Tibial nerve (tissue), 4 donors: ENCODE data around the gene SIK2. TPM values are rescaled to one million over a fixed set of nuclear protein-coding genes. Genes with fewer than 3 reads are reported as not detected.

Experiments
- DNase-seq, 2 donors: peaks; one replicate each; pipeline ENCODE4 v3.0.0-alpha.2; 2019; ENCODE audit warnings: low spot score in 2 of 2
- H3K27ac ChIP-seq, 4 donors: fragments of 200-600 bp; sonication (generic) in 3 of 4; one replicate each; pipeline ENCODE4 v1.5.1; 2017 to 2019; ENCODE audit warnings: mild to moderate bottlenecking in 1 of 4
- H3K27me3 ChIP-seq, 2 donors: fragments of 200-600 bp; sonication (generic) in 1 of 2; one replicate each; pipeline versions ENCODE4 v1.5.1 to v1.6.0; 2017 to 2019
- H3K36me3 ChIP-seq, 3 donors: fragments of 200-600 bp; sonication (generic); one replicate each; pipeline ENCODE4 v1.5.1; 2018 to 2019
- H3K4me1 ChIP-seq, 4 donors: fragments of 200-600 bp; sonication (generic) in 3 of 4; one replicate each; pipeline ENCODE4 v1.5.1; 2017 to 2019
- H3K4me3 ChIP-seq, 4 donors: fragments of 200-600 bp; sonication (generic) in 3 of 4; one replicate each; pipeline ENCODE4 v1.5.1; 2017 to 2019; ENCODE audit warnings: mild to moderate bottlenecking in 1 of 4, moderate library complexity in 1 of 4
- H3K9me3 ChIP-seq, 4 donors: fragments of 200-600 bp; sonication (generic) in 3 of 4; one replicate each; pipeline ENCODE4 v1.5.1; 2017 to 2019
- EP300 ChIP-seq, 2 donors: sonication (generic); formaldehyde crosslinking; IDR thresholded peaks; one replicate each; pipeline ENCODE4 v1.6.1; 2017; ENCODE audit warnings: antibody characterized with exemption in 2 of 2, mild to moderate bottlenecking in 1 of 2
- POLR2A ChIP-seq, 2 donors: fragments of 450-650 bp; IDR thresholded peaks; one replicate each; pipeline ENCODE4 v1.6.1; 2017; ENCODE audit warnings: antibody characterized with exemption in 2 of 2, mild to moderate bottlenecking in 2 of 2, moderate library complexity in 2 of 2
- WGBS, 2 donors: methylation state at CpG; one replicate each; pipeline ENCODE4 v1.1.5; 2018; 5-methylcytosine and 5-hydroxymethylcytosine counted together
- total RNA-seq, 4 donors: library from RNA; depleted of rRNA; stranded (reverse); fragments of >200 nt; gene quantifications; one replicate each; pipeline ENCODE4 v1.1.0, GENCODE V29; 2016
- TF ChIP-seq, protein P1 (sequence below), 5 experiments: fragments of 200-600 bp in 3 of 5; fragments of 450-650 bp in 2 of 5; sonication (generic) in 3 of 5; IDR thresholded peaks; one replicate each; pipeline ENCODE4 v1.5.1; 2016 to 2019; ENCODE audit warnings: antibody characterized with exemption in 5 of 5, mild to moderate bottlenecking in 3 of 5, moderate library complexity in 2 of 5

Gene SIK2
- total RNA-seq, 4 donors from 2014 or later = 19.7 to 27.6 (median 24.1) TPM

GRCh38 chr11:111762981-111763643, 160.9 kb downstream of the SIK2 start:
- Histone ChIP-seq H3K27ac (no peak overlapping the region), H3K27me3 (no peaks in the 10 kb centered on the region), H3K9me3 (no peaks in the 10 kb centered on the region), H3K36me3 (peaks cover 0 to 53% (median 4%) of the 10 kb centered on the region in 3 donors), H3K4me3 (no peak overlapping the region), H3K4me1 (peaks cover 0 to 41% (median 11%) of the 10 kb centered on the region in 4 donors)
- 76 to 82% methylated on average over 3 of the region's 3 CpGs for WGBS, 2 donors
- DNase-seq = no peak
- TF ChIP-seq, protein P1, sequence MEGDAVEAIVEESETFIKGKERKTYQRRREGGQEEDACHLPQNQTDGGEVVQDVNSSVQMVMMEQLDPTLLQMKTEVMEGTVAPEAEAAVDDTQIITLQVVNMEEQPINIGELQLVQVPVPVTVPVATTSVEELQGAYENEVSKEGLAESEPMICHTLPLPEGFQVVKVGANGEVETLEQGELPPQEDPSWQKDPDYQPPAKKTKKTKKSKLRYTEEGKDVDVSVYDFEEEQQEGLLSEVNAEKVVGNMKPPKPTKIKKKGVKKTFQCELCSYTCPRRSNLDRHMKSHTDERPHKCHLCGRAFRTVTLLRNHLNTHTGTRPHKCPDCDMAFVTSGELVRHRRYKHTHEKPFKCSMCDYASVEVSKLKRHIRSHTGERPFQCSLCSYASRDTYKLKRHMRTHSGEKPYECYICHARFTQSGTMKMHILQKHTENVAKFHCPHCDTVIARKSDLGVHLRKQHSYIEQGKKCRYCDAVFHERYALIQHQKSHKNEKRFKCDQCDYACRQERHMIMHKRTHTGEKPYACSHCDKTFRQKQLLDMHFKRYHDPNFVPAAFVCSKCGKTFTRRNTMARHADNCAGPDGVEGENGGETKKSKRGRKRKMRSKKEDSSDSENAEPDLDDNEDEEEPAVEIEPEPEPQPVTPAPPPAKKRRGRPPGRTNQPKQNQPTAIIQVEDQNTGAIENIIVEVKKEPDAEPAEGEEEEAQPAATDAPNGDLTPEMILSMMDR (IDR thresholded peaks at IDR 0.05) = no peak
- TF ChIP-seq EP300 (IDR thresholded peaks at IDR 0.05) (no peak), POLR2A (IDR thresholded peaks at IDR 0.05) (no peak)

- peak overlapping the region in 2 of 4 donors; percentile 88 to 98 for H3K4me3 ChIP-seq
- H3K27me3 ChIP-seq = no peaks in the 10 kb centered on the region
- TF ChIP-seq, protein P1 (IDR thresholded peaks at IDR 0.05) = no peak
- TF ChIP-seq POLR2A (IDR thresholded peaks at IDR 0.05) (no peak), EP300 (IDR thresholded peaks at IDR 0.05) (no peak)
- peak overlapping the region in 3 of 4 donors; percentile 89 to 94 (median 92) for H3K27ac ChIP-seq
- 55% methylated on average over 1 of the region's 1 CpG for WGBS, 2 donors
- DNase-seq = no peak
- H3K9me3 ChIP-seq = no peaks in the 10 kb centered on the region
- H3K36me3 ChIP-seq = peaks cover 0 to 38% (median 4%) of the 10 kb centered on the region in 3 donors
- peaks cover 0 to 41% (median 11%) of the 10 kb centered on the region in 4 donors for H3K4me1 ChIP-seq
Measured at GRCh38 chr11:111764621-111765020, 162.4 kb downstream of the SIK2 start.

DNA sequence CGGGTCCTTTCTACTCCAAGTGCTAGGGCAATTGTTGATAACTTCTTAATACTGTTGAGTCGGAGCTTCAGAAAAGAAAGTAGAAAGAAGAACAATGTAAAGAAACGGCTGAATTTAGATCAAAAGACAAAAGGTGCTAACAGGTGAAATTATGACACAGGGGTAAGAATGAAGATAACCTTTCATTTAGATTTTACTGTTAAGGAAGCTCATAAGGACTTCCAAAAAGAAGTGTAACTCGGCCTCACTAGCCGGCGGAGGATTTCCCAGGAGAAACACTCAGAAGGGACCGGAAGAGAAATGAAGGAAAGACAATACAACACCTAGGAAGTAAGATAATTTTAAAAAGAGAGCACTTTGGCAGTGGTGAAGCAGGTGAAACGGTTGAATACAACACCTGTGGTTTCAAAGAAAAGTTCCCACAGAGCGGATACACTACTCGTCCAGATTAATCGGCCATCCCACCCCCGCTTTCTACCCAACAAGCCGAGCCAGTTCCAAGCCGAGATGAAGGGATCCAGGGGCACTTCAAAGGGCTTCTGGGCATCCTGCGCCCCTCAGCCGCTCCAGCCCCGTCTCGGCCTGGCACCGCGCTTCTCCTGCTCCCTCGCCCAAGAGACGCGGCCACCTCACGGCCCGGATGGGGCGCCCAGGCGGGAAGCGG, 163.2 kb downstream of the SIK2 start:
- Histone ChIP-seq H3K4me1 (peaks cover 0 to 41% (median 11%) of the 10 kb centered on the region in 4 donors), H3K27ac (peak overlapping the region; percentile 87 to 94 (median 90)), H3K36me3 (peaks cover 0 to 30% (median 3%) of the 10 kb centered on the region in 3 donors), H3K4me3 (peak overlapping the region; percentile 78 to 98 (median 87)), H3K27me3 (no peaks in the 10 kb centered on the region), H3K9me3 (no peaks in the 10 kb centered on the region)
- WGBS, 2 donors = 2% methylated on average over 27 to 28 of the region's 28 CpGs
- no peak for TF ChIP-seq POLR2A (IDR thresholded peaks at IDR 0.05)
- TF ChIP-seq, protein P1 (IDR thresholded peaks at IDR 0.05) = no peak
- DNase-seq = peak in 1 of 2 donors; percentile 15

DNA sequence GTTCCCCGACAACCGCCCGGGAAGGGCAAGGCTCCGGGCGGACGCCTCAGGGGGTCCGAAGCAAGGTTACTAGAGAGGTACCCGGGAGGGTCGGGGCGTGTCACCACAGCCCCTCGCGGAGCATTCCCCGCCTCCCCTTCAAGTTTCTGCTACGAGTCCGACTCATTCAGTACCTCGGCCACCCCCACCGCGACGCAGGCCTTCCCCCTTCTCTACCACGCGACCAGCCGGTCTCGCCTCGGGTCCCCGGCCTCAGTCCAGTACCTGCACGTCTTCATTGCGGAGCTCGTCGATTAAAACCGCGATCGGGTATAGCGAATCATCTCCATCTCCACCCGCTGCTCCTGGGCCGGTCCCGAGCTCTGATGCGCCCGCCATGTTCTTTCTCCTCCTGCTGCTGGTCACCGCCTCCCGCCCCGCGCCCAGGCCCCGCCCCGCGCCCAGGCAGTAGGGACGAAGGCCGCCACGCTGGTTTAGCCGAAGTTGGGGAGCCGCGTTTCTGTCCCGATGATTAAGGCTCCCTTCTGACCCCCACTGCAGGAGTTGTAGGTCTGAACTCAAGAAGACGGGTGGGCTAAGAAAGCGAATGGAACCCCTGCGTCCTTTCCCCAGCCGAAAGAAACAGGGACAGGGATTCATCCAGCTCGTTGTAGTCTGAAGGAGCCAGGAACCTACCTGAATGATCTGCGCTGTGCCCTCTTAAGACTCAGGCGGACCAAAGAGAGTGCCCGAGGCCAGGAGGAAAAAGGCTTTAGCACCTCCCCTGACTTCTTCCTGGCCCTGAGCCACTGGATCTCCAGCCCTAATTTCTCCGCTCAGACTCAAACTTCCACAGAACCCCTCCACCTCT, 164.0 kb downstream of the SIK2 start, which contains the start of gene PPP2R1B:
Gene PPP2R1B, minus strand, starts transcription at position 406 of the 850 bp plus-strand sequence. Its CDS starts 28 bp downstream, at position 378.
- TF ChIP-seq POLR2A (IDR thresholded peaks at IDR 0.05) (peak; percentile 45 to 78), EP300 (IDR thresholded peaks at IDR 0.05) (peak in 1 of 2 donors; percentile 94)
- TF ChIP-seq, protein P1 (IDR thresholded peaks at IDR 0.05) = peak in 1 of 5 experiments; percentile 12
- no peaks in the 10 kb centered on the region for H3K27me3 ChIP-seq
- peaks cover 0 to 22% (median 0%) of the 10 kb centered on the region in 3 donors for H3K36me3 ChIP-seq
- no peaks in the 10 kb centered on the region for H3K9me3 ChIP-seq
- H3K4me3 ChIP-seq = peak within 1 kb of the TSS; percentile 78 to 98 (median 87)
- peak within 1 kb of the TSS; percentile 87 to 94 (median 90) for H3K27ac ChIP-seq
- WGBS, 2 donors = 1% methylated on average over 43 to 59 of the region's 61 CpGs
- peaks cover 0 to 41% (median 11%) of the 10 kb centered on the region in 4 donors for H3K4me1 ChIP-seq
- peak; percentile 57 to 67 for DNase-seq
